ENCODE data around the gene CDH23.

DNA sequence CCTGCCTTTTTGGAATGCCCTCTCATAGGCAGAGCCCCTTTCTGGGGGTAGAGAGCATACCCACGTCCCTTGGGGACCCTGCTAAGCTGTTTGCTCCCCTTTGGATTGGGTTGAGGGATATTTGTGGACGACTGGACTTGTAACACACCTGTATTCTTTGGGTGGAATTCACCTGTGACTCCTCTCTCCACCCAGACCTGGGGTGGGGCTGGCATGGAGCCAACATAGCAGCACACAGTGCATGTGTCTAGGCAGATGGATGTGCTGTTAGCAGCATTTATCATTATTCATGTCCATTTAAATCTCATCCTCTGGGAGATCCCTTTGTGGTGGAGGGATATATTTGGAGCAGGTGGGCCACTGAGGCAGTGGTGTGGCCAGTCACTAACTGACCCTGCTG, 51.0 kb downstream of the CDH23 start:
- no peak for TF ChIP-seq CTCF (IDR thresholded peaks at IDR 0.05; ENCODE audit: control extremely low read depth in 1 of 3, insufficient read depth in 1 of 3, low read depth in 1 of 3, low read length in 3 of 3)
- TF ChIP-seq EGR1 (IDR thresholded peaks at IDR 0.05; ENCODE audit: borderline replicate concordance, low read depth, low read length), result no peak
- no peak for TF ChIP-seq CREB1 (IDR thresholded peaks at IDR 0.05)
- no peak for TF ChIP-seq TEAD4 (IDR thresholded peaks at IDR 0.05; ENCODE audit: low read depth, low read length)
- no peak for TF ChIP-seq MAFK (IDR thresholded peaks at IDR 0.05; ENCODE audit: low read depth, low read length)
- TF ChIP-seq HDAC6 (IDR thresholded peaks at IDR 0.05; ENCODE audit: low read depth, low read length), result no peak
- no peak for TF ChIP-seq GABPA (IDR thresholded peaks at IDR 0.05; ENCODE audit: borderline replicate concordance, insufficient read depth, low read length)
- TF ChIP-seq EZH2 (IDR thresholded peaks at IDR 0.05; ENCODE audit: low read depth, low read length, severe bottlenecking), result no peak
- TF ChIP-seq EP300 (IDR thresholded peaks at IDR 0.05; ENCODE audit: borderline replicate concordance in 1 of 2, low read depth in 2 of 2, low read length in 2 of 2), result no peak
- TF ChIP-seq TCF12 (IDR thresholded peaks at IDR 0.05; ENCODE audit: low read depth, low read length), result no peak
- no peak for TF ChIP-seq BRCA1 (IDR thresholded peaks at IDR 0.05; ENCODE audit: low read depth, low read length)
